Hepatic stellate cell (primary cell): ENCODE results near the gene XYLT2.

Experiments used
- DNase-seq: peaks from one replicate; pipeline ENCODE4 v3.0.0; 2011; ENCODE audit warnings: low spot score

Gene XYLT2

GRCh38 chr17:50363217-50364060 is 17.5 kb downstream of the XYLT2 start:
- peak; percentile 47 for DNase-seq

- DNase-seq, result no peak
Observed at GRCh38 chr17:50364061-50364458, 18.1 kb downstream of the XYLT2 start.

GRCh38 chr17:50364715-50365114 is 18.8 kb downstream of the XYLT2 start:
- DNase-seq, result peak; percentile 71

- DNase-seq, result no peak
Observed at GRCh38 chr17:50365165-50365564, 19.2 kb downstream of the XYLT2 start.

GRCh38 chr17:50365649-50366393 is 19.9 kb downstream of the XYLT2 start:
- DNase-seq, result no peak

GRCh38 chr17:50367401-50367800 is 21.5 kb downstream of the XYLT2 start:
- DNase-seq, result no peak

GRCh38 chr17:50370052-50370451 is 24.1 kb downstream of the XYLT2 start:
- DNase-seq, result no peak

- DNase-seq, result no peak
Observed at GRCh38 chr17:50371526-50371925, 25.6 kb downstream of the XYLT2 start.

- no peak for DNase-seq
Observed at GRCh38 chr17:50372222-50372757, 26.4 kb downstream of the XYLT2 start.

GRCh38 chr17:50372758-50373556 is 27.0 kb downstream of the XYLT2 start, which contains the start of the genes EME1 and MRPL27:
Gene EME1, plus strand, starts transcription at chr17:50373229. Its CDS starts 1,980 bp downstream, at chr17:50375209.
Gene MRPL27, minus strand, starts transcription at chr17:50373184. Its CDS starts 14 bp downstream, at chr17:50373170.
- DNase-seq, result peak; percentile 94

- no peak for DNase-seq
Observed at GRCh38 chr17:50373705-50374104, 27.8 kb downstream of the XYLT2 start.

GRCh38 chr17:50375858-50376538 is 30.1 kb downstream of the XYLT2 start:
- no peak for DNase-seq

- DNase-seq, result no peak
Observed at GRCh38 chr17:50379351-50380132, 33.6 kb downstream of the XYLT2 start.

- DNase-seq, result no peak
Observed at GRCh38 chr17:50380369-50381259, 34.7 kb downstream of the XYLT2 start.

GRCh38 chr17:50381260-50381815 is 35.4 kb downstream of the XYLT2 start:
- DNase-seq, result no peak

- no peak for DNase-seq
Observed at GRCh38 chr17:50381920-50382319, 36.0 kb downstream of the XYLT2 start.

- no peak for DNase-seq
Observed at GRCh38 chr17:50382931-50383330, 37.0 kb downstream of the XYLT2 start.

GRCh38 chr17:50386510-50386909 is 40.6 kb downstream of the XYLT2 start:
- DNase-seq, result no peak

GRCh38 chr17:50388728-50389127 is 42.8 kb downstream of the XYLT2 start:
- DNase-seq, result no peak
